Measurements from ENCODE around the gene CYTH3.

CYTH3 gene

DNA sequence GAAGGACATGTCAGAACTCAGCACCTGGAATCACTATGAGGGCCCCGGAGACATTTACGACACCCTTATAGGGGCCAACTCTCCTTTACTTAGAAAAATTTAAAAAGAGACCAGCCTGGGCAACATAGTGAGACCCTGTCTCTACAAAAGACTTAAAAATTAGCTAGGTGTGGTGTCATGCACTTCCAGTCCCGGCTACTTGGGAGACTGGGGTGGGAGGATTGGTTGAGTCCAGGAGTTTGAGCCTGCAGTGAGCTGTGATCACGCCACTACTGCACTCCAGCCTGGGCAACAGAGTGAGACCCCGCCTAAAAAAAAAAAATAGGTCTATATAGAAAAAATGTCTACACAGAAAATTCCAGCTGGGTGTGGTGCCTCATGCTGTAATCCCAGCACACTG lies 7.5 kb upstream of the CYTH3 start:
- DNase-seq (ENCODE audit: low read depth), result no peak
- H3K4me3 ChIP-seq (ENCODE audit: low read depth, low read length), result no peak overlapping the region
- TF ChIP-seq, protein P1, sequence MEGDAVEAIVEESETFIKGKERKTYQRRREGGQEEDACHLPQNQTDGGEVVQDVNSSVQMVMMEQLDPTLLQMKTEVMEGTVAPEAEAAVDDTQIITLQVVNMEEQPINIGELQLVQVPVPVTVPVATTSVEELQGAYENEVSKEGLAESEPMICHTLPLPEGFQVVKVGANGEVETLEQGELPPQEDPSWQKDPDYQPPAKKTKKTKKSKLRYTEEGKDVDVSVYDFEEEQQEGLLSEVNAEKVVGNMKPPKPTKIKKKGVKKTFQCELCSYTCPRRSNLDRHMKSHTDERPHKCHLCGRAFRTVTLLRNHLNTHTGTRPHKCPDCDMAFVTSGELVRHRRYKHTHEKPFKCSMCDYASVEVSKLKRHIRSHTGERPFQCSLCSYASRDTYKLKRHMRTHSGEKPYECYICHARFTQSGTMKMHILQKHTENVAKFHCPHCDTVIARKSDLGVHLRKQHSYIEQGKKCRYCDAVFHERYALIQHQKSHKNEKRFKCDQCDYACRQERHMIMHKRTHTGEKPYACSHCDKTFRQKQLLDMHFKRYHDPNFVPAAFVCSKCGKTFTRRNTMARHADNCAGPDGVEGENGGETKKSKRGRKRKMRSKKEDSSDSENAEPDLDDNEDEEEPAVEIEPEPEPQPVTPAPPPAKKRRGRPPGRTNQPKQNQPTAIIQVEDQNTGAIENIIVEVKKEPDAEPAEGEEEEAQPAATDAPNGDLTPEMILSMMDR (IDR thresholded peaks at IDR 0.05; ENCODE audit: low read depth, low read length, missing control alignments), result no peak

DNA sequence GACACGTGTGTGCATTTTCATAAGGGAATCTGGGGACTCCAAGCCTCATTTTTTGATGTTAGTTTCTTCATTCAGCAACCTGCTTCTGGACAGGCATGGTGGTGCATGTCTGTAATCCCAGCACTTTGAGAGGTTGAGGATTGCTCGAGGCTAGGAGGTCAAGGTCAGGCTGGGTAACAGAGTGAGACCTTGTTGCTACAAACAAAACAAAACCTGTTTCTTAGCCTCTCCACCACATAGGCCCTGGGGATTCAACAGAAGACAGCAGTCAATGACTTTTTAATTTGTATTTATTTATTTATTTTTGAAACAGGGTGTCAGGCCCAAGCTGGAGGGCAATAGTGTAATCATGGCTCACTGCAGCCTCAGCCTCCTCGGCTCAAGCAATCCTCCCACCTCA lies 6.9 kb upstream of the CYTH3 start:
- H3K4me3 ChIP-seq (ENCODE audit: low read depth, low read length), result no peak overlapping the region
- TF ChIP-seq, protein P1 (IDR thresholded peaks at IDR 0.05; ENCODE audit: low read depth, low read length, missing control alignments), result no peak
- no peak for DNase-seq (ENCODE audit: low read depth)

DNA sequence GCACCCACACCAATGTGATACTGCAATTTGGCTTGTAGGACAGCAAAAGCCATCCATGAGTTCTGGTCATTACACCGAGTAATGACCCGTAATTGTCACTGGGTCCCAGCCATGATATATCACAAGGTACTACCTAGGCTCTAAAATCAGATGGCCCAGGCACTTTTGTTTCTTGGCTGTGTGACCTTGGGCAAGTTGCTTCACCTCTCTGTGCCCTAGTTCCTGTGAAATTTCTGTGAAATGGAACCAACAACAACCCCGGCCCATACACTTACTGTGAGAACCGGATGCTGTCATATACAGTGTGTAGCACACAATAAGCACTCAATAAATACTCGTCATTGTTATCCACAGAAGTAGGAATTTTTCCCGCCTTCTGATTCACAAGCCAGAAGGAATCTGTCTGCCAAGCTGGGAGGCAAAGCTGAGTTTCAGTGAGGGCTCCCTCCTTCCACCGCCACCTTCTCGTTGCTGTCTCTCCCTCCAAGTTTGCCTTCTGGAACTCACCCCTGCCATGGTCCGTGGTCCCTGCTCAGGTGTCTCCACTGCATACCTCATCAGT lies 6.4 kb upstream of the CYTH3 start:
- DNase-seq (ENCODE audit: low read depth), result no peak
- TF ChIP-seq, protein P1 (IDR thresholded peaks at IDR 0.05; ENCODE audit: low read depth, low read length, missing control alignments), result no peak
- H3K4me3 ChIP-seq (ENCODE audit: low read depth, low read length), result no peak overlapping the region

DNA sequence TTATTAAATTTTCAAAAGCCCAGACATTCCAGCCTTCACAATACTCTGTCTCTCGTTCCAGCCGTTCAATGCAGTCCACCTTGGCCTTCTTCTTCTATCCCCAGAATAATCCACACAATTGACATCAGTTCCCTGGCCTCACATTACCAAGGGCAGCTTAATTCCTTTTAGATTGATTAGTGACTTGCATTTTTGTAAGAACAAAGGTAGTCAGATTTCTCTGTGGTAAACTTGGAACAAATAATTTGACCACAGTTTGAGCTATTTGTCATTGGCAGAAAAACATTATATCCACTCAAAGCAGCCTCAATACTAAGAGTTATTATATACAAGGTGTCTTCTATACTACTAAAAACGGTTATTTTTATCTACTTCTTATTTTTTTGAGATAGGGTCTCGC lies 5.1 kb upstream of the CYTH3 start:
- no peak for DNase-seq (ENCODE audit: low read depth)
- TF ChIP-seq, protein P1 (IDR thresholded peaks at IDR 0.05; ENCODE audit: low read depth, low read length, missing control alignments), result no peak
- no peak overlapping the region for H3K4me3 ChIP-seq (ENCODE audit: low read depth, low read length)

DNA sequence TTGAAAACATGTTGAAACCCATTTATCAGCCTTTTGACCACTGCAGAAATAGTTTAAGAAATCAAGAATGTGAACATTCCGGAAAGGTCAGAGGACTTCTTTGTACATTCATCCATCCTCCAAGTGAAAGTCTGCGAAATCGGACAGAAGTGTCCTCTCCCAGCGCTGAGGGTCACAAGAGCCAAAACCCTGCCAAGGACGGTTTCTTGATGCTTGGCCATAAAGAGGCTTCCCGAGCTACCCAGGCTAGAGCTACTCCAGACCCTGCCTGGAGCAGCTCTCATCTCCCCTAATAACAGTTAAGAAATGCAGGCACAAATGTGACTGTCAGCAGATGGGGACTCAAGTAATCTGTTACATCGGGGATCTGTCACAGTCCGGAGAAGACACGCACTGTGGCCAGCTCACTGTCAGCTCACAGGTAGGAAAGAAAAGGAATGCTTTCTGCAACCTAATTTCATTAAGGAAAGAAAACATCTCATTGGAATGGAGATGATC lies 4.5 kb upstream of the CYTH3 start:
- DNase-seq (ENCODE audit: low read depth), result no peak
- TF ChIP-seq, protein P1 (IDR thresholded peaks at IDR 0.05; ENCODE audit: low read depth, low read length, missing control alignments), result no peak
- no peak overlapping the region for H3K4me3 ChIP-seq (ENCODE audit: low read depth, low read length)

DNA sequence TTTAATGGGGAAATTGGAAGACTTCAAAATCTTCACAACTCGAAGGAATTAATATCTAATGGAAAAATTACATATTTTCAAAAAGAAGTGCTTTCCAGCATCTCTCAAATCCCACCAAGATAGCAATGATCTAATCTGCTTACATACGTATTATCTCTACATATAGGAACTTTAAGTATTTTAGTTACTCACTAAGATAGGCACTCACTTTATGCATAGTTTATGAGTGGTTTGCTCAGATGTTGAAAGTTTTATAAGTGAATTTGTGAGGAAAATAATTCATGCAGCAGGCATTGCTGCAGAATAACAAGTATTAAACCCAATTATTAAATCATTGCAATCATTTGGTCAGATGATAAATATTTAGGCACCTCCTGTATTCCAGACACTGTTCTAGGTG lies 2.3 kb upstream of the CYTH3 start:
- no peak for DNase-seq (ENCODE audit: low read depth)
- TF ChIP-seq, protein P1 (IDR thresholded peaks at IDR 0.05; ENCODE audit: low read depth, low read length, missing control alignments), result no peak
- no peak overlapping the region for H3K4me3 ChIP-seq (ENCODE audit: low read depth, low read length)

DNA sequence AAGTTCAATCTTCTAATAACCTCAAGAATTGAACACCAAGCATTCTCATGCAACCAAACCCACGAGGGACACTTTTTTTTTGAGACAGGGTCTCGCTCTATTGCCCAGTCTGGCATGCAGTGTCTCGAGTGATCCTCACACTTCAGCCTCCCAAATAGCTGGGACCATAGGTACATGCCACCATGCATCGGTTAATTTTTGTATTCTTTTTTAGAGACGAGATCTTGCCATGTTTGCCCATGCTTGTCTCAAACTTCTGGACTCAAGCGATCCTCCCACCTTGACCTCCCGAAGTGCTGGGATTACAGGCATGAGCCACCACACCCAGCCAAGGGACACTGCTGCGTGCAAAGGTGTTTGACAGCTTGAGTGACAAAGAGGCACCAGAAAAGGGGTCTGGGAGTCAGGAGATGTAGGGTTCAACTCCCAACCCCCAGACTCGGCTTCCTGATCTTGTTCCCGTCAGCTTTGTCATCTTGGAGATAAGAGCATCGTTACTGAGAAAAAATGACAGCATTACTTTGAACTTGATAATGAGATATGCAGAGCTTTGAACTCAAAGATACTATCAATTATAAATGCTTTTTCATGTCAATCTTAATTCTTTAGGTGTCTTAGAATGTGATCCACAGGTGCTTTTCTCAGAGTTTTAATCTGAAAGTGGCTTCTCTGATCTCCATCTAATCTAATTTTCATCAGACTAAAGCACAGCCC lies 1.6 kb upstream of the CYTH3 start:
- no peak for DNase-seq (ENCODE audit: low read depth)
- TF ChIP-seq, protein P1 (IDR thresholded peaks at IDR 0.05; ENCODE audit: low read depth, low read length, missing control alignments), result no peak
- no peak overlapping the region for H3K4me3 ChIP-seq (ENCODE audit: low read depth, low read length)

Measured in GM12864 (cell line).